T1000 (cell line): ENCODE measurements around the gene COL13A1.

Experiments used
- DNase-seq: peaks from one replicate; lab custom pipeline; 2025; ENCODE audit warnings: mixed read lengths; lab: John Stamatoyannopoulos, UW

COL13A1 gene

GRCh38 chr10:69906425-69906824 is 104.7 kb downstream of the COL13A1 start:
- no peak for DNase-seq

DNA sequence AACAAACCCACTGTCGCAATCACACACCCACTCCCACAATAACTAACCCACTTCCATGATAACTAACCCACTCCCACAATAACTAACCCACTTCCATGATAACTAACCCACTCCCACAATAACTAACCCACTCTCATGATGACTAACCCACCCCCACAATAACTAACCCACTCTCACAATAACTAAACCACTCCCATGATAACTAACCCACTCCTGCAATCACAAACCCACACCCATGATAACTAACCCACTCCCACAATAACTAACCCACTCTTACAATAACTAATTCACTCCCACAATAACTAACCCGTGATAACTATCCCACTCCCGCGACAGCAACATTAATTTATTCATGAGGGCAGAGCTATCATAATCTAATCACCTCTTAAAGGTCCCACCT is 105.8 kb downstream of the COL13A1 start:
- no peak for DNase-seq

DNA sequence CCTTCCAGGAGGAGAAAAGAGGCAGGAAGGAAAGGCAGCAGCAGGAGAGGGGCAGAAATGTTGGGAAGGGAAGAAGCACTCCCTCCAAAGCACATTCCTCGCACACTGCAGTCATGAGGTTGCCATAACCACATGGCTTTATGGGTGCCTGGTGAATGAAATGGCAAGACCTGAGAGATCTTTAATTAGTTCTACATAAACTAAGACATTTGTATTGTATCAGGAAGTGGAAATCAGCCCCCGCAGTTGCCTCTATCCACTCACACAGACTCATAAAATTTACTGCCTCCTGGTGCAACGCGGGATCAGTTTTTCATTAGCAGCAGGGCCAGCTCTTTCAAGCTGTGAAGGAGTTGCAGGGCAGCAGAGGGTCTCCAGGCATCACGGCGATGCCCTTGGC is 106.4 kb downstream of the COL13A1 start:
- DNase-seq = no peak

- no peak for DNase-seq
These were observed 108.9 kb downstream of the COL13A1 start for GRCh38 chr10:69910561-69910960.

DNA sequence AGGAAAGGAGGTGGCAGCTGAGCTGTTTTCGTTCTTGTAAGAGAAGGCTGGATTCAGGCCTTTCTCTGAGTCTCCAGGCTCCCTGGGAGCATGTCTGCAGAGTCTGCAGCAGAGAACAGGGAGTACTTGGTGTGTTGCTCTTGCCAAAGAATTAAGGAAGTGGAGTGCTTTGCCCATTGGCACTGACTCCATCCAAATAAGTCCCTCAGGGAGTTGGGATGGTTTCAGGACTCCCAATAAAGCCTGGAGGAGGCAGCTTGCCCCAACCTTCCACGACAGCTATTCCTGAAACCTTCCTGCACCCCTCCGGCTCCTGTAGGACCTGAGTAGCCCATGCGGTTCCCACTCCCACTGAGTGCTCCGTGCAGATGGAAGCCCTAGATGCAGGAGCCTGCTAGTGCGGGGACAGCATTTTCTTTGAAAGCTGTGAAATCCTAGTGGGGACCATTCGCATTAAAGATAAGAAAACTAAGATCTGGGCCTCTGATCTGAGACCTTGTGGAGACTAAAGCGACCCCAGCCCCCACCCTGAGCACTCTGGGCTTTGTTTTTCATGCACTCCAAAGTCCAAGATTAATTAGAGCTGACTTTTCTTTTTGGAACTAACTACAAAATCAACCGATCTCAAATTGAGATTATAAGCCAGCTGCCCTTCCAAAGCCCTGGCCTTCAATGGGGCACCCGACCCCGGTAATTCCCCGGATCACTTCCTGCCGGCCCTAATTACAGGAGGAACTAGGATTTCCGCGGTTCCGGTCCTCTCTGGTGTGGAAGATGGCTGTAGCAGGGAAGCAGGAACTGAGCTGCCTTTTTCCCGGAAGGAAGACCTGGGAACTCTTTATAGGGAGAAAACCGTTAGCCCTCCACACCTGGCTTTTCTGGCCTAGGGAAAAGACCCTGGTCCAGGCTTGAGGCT is 110.2 kb downstream of the COL13A1 start:
- DNase-seq = no peak

DNA sequence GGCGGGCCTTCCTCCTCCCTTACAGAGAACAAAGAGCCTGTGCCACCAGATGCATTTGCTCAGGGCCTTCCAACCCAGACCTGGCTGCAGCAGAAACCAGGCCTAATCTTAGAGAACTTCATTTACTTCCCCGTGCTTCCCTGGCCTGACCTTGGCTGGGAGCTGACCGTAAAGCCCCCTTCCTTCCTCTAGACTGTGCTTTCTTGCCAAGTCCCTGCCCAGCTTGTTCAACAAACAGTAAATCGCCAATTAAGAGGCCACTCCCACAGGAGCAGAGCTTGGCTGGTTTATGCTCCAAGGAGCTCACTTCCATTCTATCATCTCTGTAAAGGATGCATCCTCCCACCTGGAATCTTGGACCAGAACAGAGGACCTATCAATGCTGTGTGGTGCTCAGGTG is 110.9 kb downstream of the COL13A1 start:
- DNase-seq = no peak

DNA sequence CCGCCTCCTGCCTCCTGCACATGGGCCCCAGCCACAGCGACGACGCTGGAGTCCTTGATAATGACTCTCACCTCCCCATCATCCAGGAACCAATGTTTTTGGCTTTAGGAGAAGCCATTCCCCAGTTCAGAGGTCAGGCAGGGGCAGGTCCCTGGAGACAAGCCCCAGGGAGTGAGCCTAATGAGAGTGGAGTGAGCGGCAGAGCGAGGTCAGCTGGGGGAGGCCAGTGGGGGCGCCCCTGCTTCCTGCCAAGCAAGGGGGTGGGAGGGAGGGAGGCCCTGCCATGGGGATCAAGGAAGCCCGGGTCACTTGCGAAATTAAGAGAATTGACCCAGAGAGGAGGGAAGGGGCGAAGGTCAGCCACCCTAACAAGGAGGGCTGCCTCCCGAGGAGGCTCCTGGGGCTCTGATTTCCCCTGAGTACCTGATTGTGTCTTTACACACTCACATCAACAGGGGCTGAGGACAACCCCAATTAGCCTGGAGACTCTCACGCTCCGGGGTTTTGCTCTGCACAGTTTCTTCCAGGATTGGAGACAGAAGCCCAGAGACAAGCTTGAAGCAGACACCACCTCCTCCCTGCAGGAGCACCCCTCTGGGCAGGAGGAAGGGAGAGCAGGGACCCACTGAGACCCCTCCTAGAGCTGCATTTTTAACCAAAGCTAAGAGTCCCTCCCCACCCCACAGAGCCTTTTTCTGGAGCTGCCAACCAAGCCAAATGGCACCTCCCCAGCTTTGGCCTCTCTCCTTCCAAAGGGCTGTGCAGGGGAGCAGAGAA is 112.1 kb downstream of the COL13A1 start:
- DNase-seq = no peak

GRCh38 chr10:69914398-69915214 is 112.9 kb downstream of the COL13A1 start:
- DNase-seq = peak; percentile 12

DNA sequence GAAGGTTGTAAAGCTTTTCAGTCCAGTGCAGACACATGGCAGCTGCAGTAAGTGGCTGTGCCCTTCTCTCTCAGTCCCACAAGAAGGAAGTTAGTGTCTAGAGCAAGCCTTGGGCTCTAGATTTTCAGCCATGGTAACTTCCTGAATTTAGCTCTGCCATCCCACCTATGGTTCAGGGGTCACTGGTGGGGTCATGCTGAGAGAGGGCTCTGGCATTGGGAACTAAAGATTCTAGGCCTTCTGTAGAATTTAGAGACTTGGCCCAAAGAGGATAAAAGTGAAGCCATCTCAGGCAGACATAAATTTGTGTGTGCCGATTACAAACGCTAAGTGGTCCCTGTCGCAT is 113.5 kb downstream of the COL13A1 start:
- DNase-seq = no peak

- no peak for DNase-seq
These were observed 114.4 kb downstream of the COL13A1 start for GRCh38 chr10:69916118-69916517.

- DNase-seq = no peak
These were observed 116.3 kb downstream of the COL13A1 start for GRCh38 chr10:69918036-69918435.

- DNase-seq = no peak
These were observed 117.5 kb downstream of the COL13A1 start for GRCh38 chr10:69919250-69919649.

DNA sequence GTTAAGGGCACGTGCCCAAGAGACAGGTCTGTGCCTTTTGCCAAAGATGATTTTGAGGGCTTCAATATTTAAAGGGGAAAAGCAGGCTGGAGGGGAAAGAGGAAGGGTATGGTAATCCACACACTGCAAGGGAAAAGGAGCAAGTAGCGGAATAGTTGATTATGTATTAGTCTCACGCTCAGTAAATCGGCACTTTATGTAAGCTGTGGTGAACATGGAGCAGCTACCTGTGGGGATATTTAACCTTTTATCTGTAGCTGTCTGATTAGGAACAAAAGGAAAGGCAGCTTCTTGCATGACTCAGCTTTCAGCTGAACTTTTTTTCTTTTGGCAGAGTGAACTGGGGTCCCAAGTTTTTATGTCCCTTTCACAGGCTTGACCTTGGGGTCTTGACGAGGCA is 123.4 kb downstream of the COL13A1 start:
- DNase-seq = no peak

- DNase-seq = no peak
These were observed 126.6 kb downstream of the COL13A1 start for GRCh38 chr10:69928339-69928738.

DNA sequence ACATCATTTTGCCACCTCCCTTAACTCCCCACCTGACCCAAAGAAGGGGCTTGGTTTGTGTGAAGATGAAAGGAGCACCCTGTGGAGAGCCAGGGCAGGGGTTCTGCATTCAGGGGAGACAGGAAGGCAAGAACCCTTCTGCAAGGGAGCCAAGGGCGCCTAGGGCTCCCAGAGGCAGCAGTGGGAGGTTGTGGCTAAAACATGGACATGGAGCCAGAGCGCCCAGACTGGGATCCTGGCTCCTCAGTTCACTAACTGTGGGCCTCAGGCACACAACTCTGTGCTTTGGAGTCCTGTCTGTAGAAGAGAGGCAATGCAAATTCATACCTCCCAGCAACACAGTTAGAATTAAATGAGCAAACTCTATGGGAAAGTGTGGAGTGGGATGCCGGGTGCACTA is 127.9 kb downstream of the COL13A1 start:
- DNase-seq = no peak

GRCh38 chr10:69934768-69935167 is 133.1 kb downstream of the COL13A1 start:
- no peak for DNase-seq

- no peak for DNase-seq
These were observed 134.4 kb downstream of the COL13A1 start for GRCh38 chr10:69936091-69936490.

- no peak for DNase-seq
These were observed 136.9 kb downstream of the COL13A1 start for GRCh38 chr10:69938541-69938991.

DNA sequence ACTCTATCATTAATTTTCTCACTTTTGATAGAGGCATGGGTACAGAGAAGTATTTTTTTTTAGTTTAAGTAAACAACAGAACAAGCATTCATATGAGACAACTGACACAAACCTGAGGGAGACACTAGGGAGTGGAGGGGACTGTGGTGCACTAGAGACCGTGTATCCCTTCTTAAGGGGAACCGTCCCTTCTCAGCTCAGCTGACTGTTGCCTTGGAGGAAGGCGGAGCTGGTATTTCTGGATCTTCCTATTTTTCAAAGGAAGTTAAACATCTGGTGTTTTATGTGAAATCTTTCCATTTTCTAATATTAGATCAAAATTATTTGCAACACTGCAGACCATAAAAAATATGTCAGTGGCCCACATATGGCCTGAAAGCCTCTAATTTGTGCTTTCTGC is 137.4 kb downstream of the COL13A1 start:
- no peak for DNase-seq

- no peak for DNase-seq
These were observed 137.8 kb downstream of the COL13A1 start for GRCh38 chr10:69939481-69939880.

GRCh38 chr10:69941730-69942129 is 140.0 kb downstream of the COL13A1 start:
- no peak for DNase-seq

GRCh38 chr10:69943292-69943820 is 141.7 kb downstream of the COL13A1 start:
- DNase-seq = no peak
